CD4-positive, alpha-beta T cell treated with Interleukin-1 beta for 1 hour (primary cell): ENCODE measurements around the gene RRM1.
"Not testable (repeated sequence)": the region's sequence is repeated elsewhere in the genome, so short reads cannot be mapped to it uniquely, and the experiment has no call there.

Experiments used
- DNase-seq, 2 donors: peaks; one replicate each; pipeline ENCODE4 v3.0.0-alpha.2; 2020 to 2022

RRM1 gene

DNA sequence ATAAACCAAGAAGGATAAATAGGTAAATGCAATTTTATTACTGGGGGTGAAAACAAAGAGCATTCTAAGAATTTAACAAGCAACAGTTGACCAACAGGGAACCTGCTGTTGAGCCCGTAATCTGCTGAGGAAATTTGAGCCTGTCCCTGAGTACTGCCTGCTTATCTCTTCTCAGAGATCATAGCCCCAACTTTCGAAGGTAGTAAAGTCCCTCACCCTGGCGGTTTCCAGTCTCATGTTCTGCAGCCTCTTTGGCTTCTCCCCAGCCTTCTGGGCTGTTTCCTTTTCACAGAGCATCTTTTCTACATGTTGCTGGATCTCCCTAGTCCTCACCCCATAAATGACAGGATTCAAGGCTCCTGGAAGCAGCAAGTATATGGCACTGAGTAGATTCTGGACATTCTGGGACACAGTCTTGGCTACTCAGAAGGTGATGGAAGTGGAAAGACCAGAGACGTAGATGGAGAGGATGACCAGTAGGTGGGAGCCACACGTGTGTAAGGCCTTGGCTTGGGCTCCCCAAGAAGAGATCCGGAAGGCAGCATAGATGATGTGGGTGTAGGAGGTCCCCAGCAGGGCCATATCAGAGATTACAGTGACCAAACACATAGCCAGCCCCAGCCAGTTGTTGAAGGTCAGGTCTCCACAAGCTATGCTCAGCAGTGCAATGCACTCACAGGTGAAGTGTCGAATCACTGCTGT is 51.6 kb downstream of the RRM1 start:
- DNase-seq = no peak

DNA sequence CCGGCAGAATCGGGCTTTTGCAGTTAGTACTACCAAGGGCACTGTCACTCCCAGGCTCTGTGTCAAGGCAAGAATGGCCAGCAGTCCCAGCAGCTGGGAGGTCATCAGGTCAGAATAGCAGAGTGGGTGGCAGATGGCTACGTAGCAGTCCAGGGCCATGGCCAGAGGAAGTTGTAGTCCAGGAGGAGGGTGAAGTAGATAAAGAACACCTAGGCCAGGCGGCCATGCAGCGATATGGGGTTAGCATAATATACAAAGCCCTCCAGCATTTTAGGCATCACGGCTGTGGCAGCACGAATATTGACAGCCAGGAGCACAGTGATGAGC is 52.1 kb downstream of the RRM1 start:
- no peak for DNase-seq

DNA sequence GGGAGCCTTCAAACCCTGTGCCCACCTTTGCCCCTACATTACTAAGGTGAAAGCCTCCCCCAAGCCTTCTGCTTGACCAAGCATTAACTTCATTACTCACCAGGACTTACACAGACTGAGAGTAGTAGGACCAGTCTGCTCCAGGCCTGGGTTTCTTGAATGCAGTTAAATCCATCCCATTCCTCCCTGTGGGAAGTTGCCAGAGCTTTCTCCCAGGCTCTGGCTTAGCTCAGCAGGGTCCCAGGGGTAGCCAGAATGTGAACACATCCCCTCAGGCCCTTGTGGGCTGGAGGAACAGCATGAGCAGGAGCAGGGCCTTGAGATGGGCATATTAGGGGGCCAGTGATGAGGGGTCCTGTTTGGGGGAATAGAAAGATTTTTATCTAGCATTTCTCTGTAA is 59.9 kb downstream of the RRM1 start:
- DNase-seq = no peak

DNA sequence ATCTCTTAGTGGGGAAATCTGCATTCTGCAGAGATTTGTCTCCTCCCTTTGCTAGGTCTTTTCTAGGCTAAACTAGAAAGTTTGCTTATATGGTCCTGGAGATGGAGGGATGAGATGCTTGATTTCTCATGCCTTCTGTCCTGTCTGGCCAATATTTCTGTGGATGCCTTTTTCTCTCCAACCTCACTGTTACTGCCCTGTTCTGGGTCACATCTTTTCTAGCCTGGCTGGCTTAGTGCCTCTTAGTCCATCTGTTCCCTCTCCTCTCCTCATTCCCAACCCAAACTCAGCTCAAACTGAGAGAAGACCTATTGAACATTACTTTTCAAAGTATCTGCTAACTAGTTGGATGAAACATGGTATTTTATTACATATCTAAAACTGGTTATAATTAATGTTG is 62.0 kb downstream of the RRM1 start:
- no peak for DNase-seq

DNA sequence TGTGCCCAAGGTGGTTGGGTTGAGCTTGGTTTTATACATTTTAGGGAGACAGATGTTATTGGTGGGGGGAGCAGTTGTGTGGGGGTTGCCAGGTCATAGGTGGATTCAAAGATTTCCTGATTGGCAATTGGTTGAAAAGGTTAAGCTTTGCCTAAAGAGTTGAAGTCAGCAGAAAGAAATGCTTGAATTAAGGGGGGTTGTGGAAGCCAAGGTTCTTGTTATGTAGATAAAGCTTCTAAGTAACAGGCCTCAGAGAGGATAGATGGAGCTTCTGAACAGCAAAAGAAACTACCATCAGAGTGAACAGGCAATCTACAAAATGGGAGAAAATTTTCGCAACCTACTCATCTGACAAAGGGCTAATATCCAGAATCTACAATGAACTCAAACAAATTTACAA is 64.2 kb downstream of the RRM1 start:
- not testable (repeated sequence) for DNase-seq

DNA sequence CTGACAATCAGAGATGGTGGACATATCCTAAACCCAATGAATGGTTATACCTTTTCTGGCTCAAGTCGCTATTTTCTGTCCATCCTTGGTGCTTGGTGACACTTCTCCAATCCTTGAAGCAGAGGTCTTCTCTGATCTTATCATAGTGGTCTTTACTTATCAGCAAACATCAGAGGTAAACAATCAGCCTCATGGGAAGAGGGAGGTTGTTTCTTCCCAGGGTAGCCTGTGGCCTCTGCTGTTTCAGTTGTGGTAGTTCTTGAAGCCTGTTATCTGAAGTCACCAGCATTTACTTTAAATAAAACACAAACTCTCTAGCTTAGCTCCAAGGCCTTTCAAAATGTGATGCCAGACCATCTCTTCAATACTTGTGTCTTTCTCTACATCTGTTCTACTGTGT is 66.7 kb downstream of the RRM1 start:
- no peak for DNase-seq

DNA sequence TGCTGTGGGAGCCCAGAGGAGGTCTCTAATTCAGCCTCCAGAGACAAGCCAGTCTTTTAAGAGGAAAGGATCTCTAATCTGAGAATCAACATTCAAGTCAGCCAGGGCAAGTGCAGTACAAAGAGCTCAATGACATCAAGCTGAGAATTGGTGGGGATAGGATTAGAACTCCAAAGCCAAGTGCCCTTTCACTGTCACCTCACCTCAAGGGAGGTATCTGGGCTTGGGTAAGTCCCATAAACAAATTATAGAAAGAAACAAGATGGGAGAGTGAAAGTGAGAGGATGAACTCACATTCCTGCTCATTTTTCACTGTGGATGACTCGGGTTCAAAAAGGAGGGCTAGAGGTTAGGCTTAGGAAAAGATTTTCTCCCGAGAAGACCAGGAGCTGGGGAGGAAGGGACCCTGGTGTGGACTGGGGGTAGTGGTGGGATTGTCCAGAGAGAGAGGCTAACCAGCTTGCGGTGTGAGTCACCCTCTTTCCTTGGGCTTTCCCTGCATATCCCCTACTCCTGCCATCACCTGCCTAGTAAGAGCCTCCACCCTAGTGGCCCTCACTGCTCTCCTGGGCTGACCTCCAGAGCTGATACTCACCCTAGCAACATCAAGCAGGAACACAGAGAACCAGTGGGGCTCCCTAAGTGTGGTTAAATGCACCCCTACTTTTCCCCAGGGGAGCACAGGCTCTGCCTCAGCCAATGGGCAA is 70.4 kb downstream of the RRM1 start:
- DNase-seq = no peak

DNA sequence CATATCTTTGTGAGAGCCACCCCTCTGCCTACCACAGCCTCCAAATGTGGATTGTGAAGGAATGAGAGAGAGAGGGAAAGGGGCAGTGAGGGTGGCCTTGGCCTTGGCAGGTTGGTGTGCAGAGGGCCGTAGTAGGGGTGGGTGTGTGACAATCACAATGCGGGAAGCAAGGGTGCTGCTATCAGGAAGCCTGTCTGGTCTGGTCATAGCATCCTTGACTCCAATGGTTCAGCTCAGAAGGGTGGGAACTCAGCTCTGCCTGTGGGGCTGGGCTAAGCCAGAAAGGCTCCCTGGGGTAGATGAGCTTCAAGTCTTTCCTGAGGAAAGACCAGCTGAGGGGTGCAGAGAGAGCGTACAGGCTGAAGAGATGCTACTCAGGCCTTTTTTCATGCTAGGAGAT is 72.7 kb downstream of the RRM1 start:
- DNase-seq = no peak

DNA sequence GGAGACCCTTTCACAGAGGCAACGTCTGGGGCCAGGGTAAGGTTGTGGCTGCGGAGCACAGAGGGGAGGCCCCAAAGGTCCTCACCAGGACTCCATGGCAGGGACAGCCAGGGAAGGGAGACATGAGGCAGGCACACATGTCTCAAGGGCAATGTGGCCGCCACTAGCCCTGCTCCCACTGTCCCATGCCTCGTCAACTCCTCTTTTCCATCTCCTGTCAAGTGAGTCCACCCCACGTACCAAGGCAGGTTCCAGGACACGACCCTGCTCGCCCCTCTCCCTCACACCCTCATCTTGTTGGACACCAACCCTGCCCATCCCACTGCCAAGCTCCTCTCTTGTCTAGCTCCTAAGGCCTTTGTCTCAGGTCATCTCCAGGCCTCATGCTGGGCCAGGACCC is 73.2 kb downstream of the RRM1 start:
- no peak for DNase-seq

DNA sequence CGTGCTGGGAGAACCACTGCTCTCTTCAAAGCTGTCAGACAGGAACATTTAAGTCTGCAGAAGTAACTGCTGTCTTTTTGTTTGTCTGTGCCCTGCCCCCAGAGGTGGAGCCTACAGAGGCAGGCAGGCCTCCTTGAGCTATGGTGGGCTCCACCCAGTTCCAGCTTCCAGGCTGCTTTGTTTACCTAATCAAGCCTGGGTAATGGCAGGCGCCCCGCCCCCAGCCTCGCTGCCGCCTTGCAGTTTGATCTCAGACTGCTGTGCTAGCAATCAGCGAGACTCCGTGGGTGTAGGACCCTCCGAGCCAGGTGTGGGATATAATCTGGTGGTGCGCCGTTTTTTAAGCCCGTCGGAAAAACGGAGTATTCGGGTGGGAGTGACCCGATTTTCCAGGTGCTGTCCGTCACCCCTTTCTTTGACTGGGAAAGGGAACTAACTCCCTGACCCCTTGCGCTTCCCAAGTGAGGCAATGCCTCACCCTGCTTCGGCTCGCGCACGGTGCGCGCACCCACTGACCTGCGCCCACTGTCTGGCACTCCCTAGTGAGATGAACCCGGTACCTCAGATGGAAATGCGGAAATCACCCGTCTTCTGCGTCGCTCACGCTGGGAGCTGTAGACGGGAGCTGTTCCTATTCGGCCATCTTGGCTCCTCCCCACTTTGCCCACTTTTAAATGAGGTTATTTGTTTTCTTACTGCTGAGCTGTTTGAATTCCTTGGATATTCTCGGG is 81.2 kb downstream of the RRM1 start:
- DNase-seq = not testable (repeated sequence)

DNA sequence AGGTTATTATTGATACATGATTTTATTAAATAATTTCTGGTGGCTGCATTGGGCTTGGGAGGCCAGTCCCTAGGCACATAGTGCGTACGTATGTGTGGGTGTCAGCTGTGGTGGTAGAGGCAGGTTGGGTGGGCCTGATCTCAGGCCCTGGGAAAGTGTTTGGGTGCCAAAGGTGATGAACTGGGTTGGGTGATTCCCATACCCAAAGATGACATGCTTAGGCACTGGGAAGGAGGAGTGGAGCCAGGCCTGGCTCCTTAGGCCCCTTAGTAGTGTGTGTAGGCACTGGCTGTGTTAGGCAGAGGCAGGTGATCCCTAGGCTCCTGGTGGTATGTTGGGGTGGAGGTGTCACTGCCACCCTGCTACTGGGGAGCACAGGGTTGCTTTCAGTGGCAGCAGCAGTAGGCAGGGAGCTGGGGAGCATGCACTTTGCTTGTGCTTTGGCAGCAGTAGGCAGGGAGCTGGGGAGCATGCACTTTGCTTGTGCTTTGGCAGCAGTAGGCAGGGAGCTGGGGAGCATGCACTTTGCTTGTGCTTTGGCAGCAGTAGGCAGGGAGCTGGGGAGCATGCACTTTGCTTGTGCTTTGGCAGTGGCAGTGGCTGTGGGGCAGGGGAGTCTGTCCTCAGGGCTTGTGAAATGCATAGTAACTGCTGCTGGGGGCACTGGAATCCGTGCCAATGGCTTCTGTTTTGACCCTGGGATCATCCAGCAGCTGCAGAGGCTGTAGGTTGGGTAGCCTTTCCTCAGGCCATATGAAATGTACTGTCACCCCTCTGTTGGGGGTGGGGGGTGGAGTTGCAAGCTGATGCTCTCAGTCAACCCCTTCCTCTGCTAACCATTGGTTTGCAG is 84.4 kb downstream of the RRM1 start:
- no peak for DNase-seq

DNA sequence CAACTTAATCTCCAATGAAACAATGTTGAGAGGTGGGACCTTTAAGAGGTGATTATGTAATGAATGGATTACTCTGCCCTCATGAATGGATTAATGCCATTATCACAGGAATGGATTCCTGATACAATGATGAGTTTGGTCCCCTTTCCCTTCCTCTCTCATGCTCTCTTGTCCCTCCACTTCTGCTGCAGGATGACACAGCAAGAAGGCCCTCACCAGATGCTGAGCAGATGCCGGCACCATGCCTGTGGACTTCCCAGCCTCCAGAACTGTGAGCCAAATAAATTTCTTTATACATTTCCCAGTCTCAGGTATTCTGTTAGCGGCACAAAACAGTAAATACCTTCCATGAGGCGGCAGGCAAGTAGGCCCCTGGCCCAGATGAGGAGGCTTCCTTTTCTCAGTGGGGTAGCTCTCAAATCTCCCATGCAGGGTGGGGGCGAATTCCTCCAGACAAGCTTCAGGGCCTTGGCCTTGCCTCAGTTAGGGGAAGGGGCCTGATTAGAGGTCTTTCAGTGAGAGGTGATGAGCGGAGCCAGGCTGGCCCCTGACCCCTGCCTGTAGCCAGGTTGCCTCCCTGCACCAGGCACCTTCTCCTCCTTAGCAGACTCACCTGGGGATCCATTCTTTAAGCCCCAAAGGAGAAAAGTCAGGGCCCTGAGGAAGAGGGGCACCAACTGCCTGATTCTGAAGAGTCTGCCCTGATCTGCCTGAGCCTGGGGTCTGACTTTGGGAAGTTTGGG is 86.0 kb downstream of the RRM1 start:
- no peak for DNase-seq

DNA sequence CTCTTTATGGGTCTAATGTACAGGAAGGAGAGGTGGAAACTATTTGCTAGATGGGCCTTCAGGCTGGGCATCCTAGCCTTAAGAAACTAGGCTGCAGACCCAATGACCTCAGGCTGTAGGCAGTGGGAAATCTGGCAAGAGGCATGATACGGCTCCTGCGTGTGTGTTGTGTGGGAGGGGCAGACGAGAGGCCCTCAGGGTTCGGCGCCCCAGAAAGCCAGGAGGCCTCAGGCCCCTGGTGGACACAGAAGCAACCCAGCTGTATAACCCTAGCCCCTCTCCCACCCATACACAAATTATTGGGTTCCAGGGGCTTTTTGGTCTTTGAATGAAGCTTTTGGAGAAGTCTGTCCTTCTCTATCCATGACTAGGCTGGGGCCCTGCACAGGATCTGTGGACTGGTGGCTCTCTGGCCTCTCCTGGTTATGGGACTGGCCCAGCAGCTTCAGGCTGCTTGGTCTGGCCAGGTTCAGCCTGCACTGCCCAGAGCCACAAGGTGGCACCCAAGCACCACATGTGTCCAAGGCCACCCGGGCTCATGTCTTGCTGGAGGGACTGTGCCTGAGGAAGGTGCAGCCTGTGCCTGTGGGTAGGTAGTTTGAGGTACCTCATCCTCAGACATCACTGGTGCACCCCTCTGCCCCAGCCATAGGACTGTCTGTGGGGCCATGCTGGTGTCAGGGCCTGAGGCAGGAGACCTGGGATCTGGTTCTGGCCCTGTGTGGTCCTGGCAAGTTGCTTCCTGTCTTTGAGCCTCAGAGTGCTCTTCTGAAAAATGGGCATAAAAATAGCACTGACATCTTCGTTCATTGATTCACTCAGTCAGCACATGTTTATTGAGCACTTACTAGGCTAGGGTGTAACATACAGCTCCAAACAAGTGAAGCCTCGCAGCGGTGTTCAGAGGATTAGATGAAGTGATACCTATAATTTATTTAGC is 87.5 kb downstream of the RRM1 start:
- peak; percentile 13 to 27 for DNase-seq

DNA sequence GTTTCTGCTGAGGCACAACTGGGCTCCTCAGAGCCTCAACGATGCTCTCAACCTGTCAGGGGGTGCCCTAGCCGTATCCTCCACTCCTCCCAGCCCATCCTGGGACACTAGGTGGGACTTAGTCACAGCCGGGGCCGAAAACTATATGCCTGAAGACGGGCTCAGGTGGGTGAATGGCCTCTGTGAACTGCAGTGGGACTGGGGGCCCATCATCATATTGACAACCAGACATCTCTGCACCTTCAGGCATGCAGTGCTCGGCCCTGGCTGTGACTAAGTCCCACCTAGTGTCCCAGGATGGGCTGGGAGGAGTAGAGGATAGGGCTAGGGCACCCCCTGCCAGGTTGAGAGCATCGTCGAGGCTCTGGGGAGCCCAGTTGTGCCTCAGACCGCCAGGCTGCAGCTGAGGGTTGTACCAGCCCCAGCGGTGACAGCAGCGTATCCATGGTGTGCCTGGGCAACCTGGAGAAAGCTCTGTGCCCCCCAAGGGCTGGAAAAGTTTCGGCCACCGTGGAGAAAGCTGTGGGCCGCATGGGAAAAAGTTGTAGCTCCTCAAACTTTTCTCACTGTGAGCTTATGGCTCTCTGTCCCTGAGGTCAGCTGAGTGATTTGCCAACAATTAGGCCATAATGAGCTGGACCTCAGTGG is 88.9 kb downstream of the RRM1 start:
- no peak for DNase-seq

DNA sequence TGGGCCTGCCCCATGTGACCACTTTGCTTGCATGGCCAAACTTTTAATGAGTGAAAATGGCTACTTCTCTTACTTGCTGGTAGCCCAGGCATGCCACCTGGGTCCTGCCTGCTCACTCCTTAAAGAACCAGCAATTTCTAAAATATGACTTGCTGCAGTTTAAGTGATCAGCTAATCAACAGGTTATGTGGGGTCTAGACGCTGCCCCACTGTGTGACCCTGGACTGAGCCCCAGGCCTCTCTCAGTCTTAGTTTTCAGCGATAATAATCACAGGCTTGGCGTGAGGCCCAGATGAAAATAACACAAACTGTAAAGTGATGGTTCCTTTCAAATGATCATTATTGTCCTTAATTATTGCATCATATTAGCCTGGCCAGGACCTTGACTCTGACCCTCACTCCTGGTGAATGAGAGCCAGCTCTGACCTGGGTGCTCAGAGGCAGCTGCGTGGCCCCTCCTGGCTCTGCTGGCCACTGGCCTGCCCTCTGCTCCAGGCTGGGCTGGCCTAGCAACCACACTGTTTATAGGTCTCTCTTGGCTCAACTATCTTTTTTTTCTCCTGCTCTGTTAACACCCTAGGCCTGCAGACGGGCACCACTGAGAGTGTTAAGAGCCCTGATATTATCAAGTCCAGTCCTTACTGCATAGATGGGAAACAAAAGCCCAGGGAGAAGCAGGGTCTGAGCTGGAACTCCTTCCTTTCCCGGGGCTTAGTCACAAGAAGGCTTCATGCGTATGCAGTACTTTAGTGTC is 89.7 kb downstream of the RRM1 start:
- no peak for DNase-seq

DNA sequence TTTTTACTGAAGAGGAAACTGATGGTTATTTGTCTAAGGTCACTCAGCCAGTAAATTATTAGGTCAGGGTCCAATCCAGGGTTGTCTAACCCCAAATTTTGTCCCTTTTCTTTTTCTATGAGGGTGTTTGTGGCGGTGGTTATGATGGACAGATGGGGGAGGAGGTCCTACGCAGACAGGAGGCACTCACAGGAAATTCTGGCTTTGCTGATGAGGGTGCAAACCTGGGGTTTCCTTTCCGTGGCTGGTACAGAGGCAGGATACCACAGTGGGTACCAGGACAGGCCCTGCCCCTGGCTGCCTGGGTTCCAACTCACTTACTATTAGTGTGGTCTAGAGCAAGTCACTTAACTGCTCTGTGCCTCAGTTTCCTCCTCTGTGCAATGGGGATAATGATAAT is 91.0 kb downstream of the RRM1 start:
- no peak for DNase-seq

DNA sequence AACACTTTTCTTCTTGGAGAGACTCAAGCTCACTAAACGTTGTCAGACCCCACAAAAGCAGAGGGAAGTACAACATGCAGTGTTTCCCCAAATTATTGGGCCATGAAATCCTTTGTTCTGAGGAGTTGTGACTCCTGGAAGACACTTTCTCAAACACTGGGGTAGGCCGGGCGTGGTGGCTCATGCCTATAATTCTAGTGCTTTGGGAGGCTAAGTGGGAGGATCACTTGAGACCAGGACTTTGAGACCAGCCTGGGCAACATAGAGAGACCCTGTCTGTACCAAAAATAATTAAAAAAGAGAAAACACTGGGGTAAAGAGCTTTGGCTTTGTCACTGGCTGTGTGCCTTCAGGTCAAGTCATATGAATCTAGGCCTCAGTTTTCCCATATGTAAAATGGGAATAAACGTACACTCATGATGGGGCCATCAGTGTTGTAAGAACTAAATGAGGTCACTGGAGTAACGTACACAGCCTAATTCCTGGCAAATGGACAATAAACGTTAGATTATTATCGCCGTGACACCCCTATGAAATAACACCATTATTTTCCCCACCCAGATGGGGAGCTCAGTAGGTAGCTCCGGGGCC is 92.0 kb downstream of the RRM1 start:
- DNase-seq = no peak

DNA sequence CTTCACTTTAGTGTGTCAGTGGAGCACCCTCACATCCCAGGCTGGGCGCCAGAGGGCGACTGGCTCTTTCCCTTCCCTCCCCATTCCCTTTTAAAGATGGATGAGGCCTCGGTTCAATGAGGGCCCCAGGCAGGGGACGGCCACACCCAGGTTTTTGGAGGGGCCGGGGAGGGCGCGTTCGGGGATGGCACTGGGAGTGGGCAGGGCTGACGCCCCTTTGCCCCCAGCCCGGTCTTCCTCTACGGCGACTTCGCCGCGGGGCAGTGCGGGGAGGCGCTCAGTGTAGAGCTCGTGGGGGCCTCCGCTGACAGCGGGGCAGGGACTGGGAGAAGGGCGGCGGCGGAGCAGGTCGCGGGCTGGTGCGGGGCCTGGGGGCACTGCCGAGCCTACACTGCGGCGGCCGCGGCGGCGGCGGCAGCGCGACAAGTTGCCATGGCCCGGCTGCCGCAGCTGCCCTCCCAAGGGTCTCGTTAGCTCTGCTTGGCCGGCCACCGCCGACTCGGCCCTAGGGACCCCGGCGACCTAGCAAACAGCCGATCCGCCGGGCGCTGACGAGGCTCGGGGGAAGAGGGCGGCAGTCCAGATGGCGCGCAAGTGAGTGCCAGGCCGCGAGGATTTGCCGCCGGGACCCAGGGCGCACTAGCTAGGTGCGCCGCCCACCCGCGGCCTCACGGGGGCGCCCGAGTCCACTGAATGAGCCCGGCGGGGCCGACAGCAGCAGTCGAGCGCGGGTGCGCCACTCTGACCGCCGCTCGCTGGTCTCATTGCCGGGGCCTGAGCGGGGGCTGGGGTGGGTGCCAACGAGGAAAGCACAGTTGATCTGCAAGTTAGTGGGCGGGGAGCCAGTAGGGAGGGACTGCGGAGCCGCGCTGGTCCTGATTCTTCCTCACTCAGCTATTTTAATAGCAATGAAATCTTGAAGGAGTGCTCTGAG is 92.7 kb downstream of the RRM1 start:
- peak; percentile 78 to 82 for DNase-seq
